ENCODE data around the gene RAI14.

Gene RAI14

DNA sequence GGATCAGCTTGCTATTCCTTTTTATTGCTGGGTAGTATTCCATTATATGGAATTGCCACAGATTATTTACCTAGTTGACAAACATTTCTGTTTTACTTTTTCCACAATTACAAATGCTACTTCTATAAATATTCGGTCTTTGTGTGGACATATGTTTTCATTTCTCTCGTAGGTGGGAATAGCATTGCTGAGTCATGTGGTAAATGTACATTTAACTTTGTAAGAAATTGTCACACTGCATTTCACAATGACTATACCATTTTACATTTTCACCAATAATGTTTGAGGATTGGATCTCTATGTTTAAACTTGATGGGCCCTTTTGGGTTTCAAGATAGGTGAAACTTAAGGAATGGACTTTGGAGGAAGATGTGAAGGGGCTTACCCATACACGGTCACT is 19.7 kb downstream of the RAI14 start:
- no peak for DNase-seq (ENCODE audit: low spot score)

GRCh38 chr5:34676416-34676815 is 20.3 kb downstream of the RAI14 start:
- DNase-seq (ENCODE audit: low spot score), result no peak

DNA sequence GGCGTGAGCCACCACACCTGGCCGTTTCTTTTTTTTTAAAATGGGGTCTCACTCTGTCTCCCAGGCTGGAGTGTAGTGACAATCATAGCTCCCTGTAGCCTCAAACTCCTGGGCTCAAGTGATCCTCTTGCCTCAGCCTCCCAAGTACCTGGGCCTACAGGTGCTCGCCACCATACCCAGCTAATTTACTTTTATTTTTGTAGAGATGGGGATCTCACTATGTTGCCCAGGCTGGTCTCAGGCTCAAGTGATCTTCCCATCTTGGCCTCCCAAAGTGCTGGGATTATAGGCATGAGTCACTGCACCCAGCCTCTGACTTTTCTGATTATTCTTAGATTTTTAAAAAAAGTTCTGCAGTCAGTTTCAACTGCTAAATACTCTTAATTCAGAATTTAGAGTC is 21.3 kb downstream of the RAI14 start:
- no peak for DNase-seq (ENCODE audit: low spot score)

DNA sequence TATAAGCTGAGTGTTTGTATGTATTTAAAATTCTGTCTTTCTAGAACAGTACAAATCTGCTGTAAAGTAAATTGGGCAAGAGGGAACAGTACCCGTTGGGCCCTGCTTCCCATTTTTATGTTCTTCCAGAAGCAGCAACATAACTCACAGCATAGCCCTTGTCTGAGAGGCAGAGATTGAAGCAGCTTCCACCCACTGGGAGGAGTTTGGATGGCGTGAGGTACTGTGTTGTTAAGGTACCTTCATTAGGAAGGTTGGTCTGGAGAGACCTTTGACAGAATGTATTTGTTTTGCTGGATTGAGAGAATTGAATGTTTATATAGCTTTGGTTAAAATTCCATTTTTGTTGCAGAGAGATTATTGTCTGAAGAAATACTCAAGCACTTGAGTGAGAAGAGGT is 24.8 kb downstream of the RAI14 start:
- no peak for DNase-seq (ENCODE audit: low spot score)

DNA sequence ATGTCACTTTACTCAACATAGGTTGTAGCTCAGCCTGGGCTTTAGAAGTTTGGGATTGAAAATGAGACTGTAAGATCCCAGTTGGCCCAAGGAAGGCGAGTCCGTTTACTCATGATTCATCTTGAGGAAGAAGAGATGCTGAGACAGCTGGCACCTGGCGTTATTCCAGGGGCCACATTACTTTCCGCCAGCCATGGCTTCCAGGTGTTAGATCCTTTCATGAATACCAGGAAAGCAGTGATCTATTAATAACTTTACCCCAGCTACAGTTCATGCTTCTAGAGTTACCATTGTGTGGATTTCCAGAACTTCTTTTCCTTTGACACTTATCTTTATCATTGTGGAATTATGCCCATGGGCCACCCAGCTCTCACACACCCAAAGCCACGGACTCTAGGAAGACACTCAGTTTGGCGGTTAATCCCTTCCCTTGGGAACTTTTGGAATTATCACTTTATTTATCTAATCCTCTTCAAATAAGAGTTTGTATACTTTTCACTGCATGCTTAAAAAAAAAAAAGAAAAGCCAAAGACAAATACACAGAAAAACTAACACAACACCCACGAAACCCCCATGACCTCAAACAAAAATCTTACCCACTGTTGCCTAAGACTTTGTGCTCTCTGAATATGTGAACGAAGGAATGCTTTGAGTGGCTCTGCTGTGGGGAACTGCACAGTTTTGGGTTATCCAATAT is 26.9 kb downstream of the RAI14 start:
- DNase-seq (ENCODE audit: low spot score), result no peak

GRCh38 chr5:34684281-34684979 is 28.3 kb downstream of the RAI14 start:
- DNase-seq (ENCODE audit: low spot score), result no peak

- DNase-seq (ENCODE audit: low spot score), result no peak
These were observed 28.8 kb downstream of the RAI14 start for GRCh38 chr5:34684980-34685352.

DNA sequence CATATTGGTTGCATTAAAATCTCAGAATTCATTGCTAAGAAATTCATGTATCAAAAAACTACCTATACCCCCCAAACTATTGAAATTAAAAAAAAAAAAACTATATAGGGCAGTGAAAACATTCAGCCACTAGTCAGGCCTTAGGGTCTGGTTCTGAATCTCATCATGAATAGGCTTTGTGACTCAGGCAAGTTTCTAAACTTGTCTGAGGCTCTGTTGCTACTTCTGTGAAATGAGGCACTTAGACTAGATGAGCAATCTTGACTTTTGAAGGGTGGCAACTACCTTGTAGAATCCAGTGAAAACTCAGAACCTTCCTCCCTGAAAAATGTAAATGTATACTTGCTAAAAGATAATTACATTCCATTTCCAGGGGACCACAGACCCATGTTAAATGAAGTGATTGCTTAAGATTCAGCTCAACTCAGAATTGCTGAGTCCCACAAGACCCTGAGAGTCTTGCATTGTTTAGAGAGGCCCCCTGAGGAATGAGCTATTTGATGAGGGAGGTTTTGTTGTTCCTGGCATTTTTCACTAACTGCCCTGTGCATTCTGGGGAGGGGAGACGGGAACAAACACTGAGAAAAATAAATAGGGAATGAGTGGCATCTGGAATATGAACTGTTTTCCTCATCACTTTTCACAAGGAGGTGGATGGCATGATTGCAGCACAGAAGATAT is 29.5 kb downstream of the RAI14 start:
- DNase-seq (ENCODE audit: low spot score), result no peak

- no peak for DNase-seq (ENCODE audit: low spot score)
These were observed 30.7 kb downstream of the RAI14 start for GRCh38 chr5:34686762-34687268.

DNA sequence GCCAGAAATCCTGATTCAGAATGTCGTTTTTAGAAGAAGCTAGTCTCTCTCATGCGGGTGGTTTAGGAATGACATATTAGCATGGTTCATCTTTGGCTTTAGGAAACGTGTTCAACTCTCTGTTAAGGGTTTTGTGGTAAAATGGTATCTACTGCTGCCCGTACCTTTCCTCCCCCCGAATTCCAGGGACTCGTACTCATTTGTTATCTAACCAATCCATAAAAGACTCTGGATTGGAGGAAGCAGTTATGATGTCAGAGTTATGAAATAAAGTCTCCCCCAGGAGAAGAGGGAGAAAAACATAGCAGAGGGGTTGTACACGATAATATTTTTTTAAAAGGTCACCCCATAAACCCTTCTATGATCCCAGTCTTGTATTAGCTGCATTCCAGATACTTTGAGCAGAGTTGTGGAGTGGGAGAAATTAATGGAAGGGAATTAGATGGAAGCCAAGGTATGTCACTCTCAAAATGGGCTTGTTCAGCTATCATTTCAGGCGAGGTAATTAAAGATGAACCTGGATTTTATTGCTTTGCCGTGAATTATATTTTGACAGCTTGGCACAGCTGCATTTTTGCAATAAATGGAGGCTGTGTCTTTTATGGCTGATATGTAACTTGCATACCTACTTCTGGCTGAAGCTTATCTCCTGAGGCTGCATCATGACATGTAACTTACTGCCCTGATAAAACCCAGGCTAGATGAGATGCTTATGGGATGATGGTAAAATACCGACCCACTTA is 31.3 kb downstream of the RAI14 start:
- no peak for DNase-seq (ENCODE audit: low spot score)

DNA sequence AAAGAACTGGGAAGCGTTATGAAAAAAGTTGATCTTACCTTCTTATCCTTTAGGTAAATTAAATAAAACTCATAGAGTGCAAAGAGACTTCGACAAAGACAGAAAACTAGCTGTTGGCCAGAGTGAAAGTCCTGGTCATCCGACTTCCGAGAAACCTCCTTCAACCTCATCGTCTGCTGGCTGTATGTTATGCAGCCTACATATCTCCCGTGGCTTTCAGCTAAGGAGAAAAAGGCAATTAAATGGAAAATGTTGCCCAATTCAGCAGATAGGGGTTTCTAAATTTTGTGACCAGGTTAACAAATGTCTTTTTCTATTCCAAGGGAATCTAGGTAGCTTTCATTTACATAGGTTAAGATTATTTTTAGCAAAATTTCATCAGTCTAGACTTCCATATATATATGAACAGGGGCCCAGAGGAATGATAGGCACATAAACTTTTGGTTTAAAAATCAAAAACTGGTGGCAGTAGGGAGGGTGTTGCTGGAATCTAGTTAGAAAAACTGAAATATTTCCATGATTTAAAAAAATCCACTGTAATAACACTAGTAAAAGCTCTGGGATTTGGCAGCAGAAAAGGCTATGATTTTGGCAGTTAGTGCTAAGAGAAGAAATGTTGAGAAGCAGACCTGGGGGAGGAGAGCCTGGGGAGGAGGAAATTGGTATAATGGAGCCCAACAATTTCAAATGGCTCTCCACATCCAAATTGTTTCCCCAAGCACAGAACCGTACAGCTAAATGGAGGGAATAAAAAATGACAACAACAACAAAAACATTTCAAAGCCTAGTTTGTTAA is 32.1 kb downstream of the RAI14 start:
- DNase-seq (ENCODE audit: low spot score), result no peak

DNA sequence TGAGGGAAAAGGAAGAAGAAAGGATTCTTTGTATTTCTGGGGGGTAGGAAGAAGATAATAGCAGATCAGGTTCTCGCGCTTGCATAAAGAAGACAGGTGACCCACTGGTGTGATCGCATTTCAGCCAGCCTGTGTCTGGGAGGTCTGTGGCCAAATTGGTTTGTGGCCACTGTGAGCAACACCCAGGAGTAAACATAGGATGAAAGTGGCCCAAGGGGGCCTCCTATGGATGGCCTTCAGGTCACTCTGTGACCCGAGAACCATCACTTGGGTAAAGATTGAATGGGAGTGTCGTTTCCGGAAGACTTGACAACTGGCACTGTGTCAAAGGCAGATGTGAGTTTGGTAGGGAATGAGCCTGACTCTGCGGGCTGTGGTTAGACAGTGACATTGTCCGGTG is 34.2 kb downstream of the RAI14 start:
- DNase-seq (ENCODE audit: low spot score), result no peak

DNA sequence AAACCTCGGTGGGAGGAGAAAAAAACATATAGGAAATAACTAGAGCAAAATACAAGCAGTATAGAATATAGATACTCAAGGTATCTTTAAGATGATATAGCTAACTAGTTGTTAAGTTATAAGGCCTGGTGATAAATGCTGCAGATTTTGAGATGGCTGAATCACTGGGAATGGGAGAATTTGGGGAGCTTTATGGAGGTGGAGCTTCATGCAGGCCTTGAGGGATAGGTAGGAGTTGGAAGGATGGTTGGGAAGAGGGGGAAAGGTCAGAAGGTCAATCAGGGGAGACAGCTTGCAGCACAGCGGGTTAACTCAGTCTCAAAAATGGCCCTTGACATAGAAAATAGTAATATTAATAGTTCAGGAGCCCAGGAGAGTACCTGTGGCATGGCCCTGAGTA is 34.8 kb downstream of the RAI14 start:
- no peak for DNase-seq (ENCODE audit: low spot score)

GRCh38 chr5:34691326-34691725 is 35.2 kb downstream of the RAI14 start:
- DNase-seq (ENCODE audit: low spot score), result no peak

DNA sequence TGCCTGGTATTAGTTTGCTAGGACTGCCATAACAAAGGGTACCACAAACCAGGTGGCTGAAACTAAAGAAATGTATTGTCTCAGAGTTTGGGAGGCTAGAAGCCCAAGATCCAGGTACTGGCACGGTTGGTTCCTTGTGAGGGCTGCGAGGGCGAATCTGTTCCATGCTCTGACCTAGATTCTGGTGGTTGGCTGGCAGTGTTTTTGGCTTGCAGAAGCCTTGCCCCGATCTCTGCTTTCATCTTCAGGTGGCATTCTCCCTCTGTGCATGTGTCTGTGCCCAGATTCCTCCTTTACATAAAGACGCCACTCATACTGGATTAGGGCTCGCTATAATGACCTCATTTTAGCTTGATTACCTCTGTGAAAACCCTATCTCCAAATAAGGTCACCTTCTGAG is 36.7 kb downstream of the RAI14 start:
- DNase-seq (ENCODE audit: low spot score), result no peak

DNA sequence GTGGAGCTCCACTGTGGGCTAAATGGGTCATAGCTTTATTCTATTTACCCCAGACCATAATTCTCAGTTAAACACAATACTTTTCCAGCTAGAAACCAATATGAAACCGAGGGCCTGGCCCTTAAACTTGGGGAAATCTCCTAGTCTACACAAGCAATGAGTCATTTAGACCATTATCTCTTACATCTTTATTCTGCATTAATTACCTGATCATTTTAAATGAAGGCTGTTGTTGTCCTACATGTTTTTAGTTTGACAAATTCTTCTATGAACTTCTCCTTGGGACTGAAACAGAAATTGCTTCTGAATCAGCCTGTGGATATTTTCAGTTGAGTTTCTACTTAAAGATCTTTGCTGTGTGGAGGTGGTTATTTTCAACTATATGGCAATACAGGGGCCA is 37.9 kb downstream of the RAI14 start:
- no peak for DNase-seq (ENCODE audit: low spot score)

DNA sequence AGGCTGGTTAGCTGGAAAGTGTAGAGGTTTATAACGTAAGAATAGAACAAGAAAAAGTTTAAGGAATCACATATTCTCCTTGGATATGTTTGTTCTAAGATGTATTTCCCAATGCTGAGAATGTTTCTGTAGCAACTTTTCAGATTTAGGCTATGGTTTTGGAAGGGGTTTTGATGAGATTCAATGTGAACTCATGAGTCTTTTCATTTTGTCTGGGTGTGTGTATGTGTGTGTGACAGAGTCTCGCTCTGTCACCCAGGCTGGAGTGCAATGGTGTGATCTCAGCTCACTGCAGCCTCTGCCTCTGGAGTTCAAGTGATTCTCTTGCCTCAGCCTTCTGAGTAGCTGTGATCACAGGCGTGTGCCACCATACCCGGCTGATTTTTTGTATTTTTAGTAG is 38.6 kb downstream of the RAI14 start:
- DNase-seq (ENCODE audit: low spot score), result no peak

DNA sequence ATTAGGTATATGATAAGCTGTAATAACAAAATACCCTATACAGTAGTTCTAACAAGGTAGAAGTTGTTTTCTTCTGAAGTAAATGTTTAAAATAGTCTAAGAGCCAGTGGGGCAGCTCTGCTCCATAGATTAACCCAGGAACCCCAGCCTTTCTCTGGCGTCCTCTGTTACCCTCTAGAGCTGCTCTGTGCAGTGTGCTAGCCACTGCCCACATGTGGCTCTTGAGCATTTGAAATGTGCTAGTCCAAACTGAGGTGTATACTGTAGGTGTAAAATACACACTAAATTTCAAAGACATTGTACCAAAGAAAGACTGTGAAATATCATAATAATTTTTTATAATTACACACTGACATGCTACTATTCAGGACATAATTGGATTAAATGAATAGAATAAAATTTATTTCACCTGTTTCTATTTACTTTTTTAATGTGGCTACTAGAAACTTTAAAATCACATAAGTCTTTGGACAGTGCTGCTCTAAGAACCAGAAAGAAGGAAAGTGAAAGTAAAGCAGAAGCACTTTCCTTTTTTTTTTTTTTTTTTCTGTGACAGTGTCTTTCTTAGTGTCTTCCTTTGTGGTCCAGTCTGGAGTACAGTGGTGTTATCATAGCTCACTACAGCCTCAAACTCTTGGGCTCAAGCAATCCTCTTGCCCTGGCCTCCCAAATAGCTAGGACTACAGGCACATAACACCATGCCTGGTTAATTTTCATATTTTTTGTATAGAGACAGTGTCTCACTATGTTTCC is 39.3 kb downstream of the RAI14 start:
- no peak for DNase-seq (ENCODE audit: low spot score)

GRCh38 chr5:34697308-34698108 is 41.4 kb downstream of the RAI14 start:
- no peak for DNase-seq (ENCODE audit: low spot score)

DNA sequence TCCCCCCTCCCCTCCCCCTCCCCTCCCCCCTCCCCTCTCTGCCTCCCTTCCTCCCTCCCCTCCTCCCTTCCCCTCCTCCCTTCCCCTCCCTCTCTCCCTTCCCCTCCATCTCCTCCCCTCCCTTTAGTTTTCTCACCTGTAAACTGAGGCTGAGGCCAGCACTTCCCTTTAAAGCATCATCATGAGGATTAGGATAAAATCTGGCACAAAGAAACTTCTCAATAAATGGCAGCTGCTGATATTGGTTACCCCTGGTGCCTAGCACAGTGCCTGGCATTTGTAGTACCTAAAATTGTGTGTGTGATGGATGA is 41.9 kb downstream of the RAI14 start:
- DNase-seq (ENCODE audit: low spot score), result no peak

Data from SK-N-DZ (cell line).